MCF 10A (cell line): Measurements from ENCODE around the gene PPP4R2. TPM values are rescaled to one million over a fixed set of nuclear protein-coding genes. Genes with fewer than 3 reads are reported as not detected.

Experiments
- BruUV-seq: library from RNA; stranded (reverse); fragments of 400-500 nt; replicated peaks from 2 replicates; lab custom pipeline; 2021; lab: Mats Ljungman, UMichigan
- CTCF ChIA-PET: fragments of 300-600 bp; sonication (Branson Sonifier 250); formaldehyde crosslinking; extraction: SDS; loops from one replicate; lab custom pipeline; 2021; ENCODE audit warnings: antibody characterized with exemption, inconsistent platforms; lab: Yijun Ruan, JAX
- POLR2A ChIA-PET: fragments of 300-600, 350-650 bp; sonication (Branson Sonifier 250); formaldehyde crosslinking; extraction: SDS; loops from one replicate; lab custom pipeline; 2020; ENCODE audit warnings: antibody characterized with exemption, inconsistent platforms; lab: Yijun Ruan, JAX
- DNase-seq: peaks from one replicate; pipeline ENCODE4 v3.0.0-alpha.2; 2018; ENCODE audit not compliant: unreplicated experiment
- H3K27ac Mint-ChIP-seq: one replicate; pipeline ENCODE4 v1.8.0; 2022; ENCODE audit warnings: mild to moderate bottlenecking, low read depth, mixed read lengths; ENCODE audit not compliant: unreplicated experiment
- H3K27me3 Mint-ChIP-seq: one replicate; pipeline ENCODE4 v1.8.0; 2022; ENCODE audit warnings: mixed read lengths; ENCODE audit not compliant: insufficient read depth, unreplicated experiment
- H3K36me3 Mint-ChIP-seq: one replicate; pipeline ENCODE4 v1.8.0; 2022; ENCODE audit warnings: mild to moderate bottlenecking, moderate library complexity, mixed read lengths; ENCODE audit not compliant: insufficient read depth, unreplicated experiment
- H3K4me1 Mint-ChIP-seq: one replicate; pipeline ENCODE4 v1.8.0; 2022; ENCODE audit warnings: mixed read lengths; ENCODE audit not compliant: insufficient read depth, unreplicated experiment
- H3K4me3 Mint-ChIP-seq: one replicate; pipeline ENCODE4 v1.8.0; 2022; ENCODE audit warnings: mild to moderate bottlenecking, moderate library complexity, mixed read lengths; ENCODE audit not compliant: unreplicated experiment
- H3K9me3 Mint-ChIP-seq: one replicate; pipeline ENCODE4 v1.8.0; 2022; ENCODE audit warnings: mixed read lengths; ENCODE audit not compliant: unreplicated experiment
- CTCF ChIP-seq: fragments of 200-600 bp; IDR thresholded peaks from one replicate; pipeline ENCODE4 v1.8.0; 2022; ENCODE audit warnings: antibody characterized with exemption, mild to moderate bottlenecking; ENCODE audit not compliant: unreplicated experiment
- intact Hi-C: fragments of 100-400 bp; cut with micrococcal nuclease; formaldehyde crosslinking; loops from 2 replicates; pipeline ENCODE4 v1.14.1; 2022
- total RNA-seq: library from RNA; stranded (reverse); gene quantifications from 2 replicates; pipeline ENCODE4 v1.2.3, GENCODE V29; 2022

Gene PPP4R2
- total RNA-seq, 1 experiment from 2014 or later, result 105 TPM

- Mint-ChIP-seq H3K9me3 (no peaks in the 10 kb centered on the region), H3K27ac (no peak overlapping the region), H3K4me1 (peaks cover 6% of the 10 kb centered on the region), H3K4me3 (no peak overlapping the region), H3K36me3 (peaks cover 6% of the 10 kb centered on the region), H3K27me3 (no peaks in the 10 kb centered on the region)
- no TSS peak for BruUV-seq
- intact Hi-C loops, result no loop called here
- DNase-seq, result no peak
- CTCF ChIA-PET, result interaction anchor here (0.6 kb wide), 1 partner anchor 46 kb away, joined by 3 read pairs; no protein-coding TSS in a partner anchor
- POLR2A ChIA-PET, result no interaction called here
- no peak for TF ChIP-seq CTCF
These were observed 21.7 kb upstream of the PPP4R2 start for GRCh38 chr3:72974956-72975355.

- intact Hi-C loops, result no loop called here
- no peaks in the 10 kb centered on the region for H3K9me3 Mint-ChIP-seq
- H3K4me1 Mint-ChIP-seq, result peaks cover 6% of the 10 kb centered on the region
- peak; percentile 52 for DNase-seq
- no peaks in the 10 kb centered on the region for H3K27me3 Mint-ChIP-seq
- ChIA-PET POLR2A (interaction anchor here (0.7 kb wide), 1 partner anchor 21 kb away, joined by 3 read pairs; the partner anchor contains the start of gene PPP4R2), CTCF (interaction anchor here (0.6 to 1.2 kb wide), 3 partner anchors 65 to 89 kb away, joined by 3 read pairs; partner anchors contain the start of gene GXYLT2)
- H3K27ac Mint-ChIP-seq, result no peak overlapping the region
- TF ChIP-seq CTCF, result no peak
- no TSS peak for BruUV-seq
- H3K4me3 Mint-ChIP-seq, result no peak overlapping the region
- peaks cover 6% of the 10 kb centered on the region for H3K36me3 Mint-ChIP-seq
These were observed 20.3 kb upstream of the PPP4R2 start for GRCh38 chr3:72976281-72976741.

- no peak overlapping the region for H3K4me3 Mint-ChIP-seq
- POLR2A ChIA-PET, result interaction anchor here (0.7 kb wide), 1 partner anchor 18 kb away, joined by 3 read pairs; no protein-coding TSS in a partner anchor
- peaks cover 6% of the 10 kb centered on the region for H3K4me1 Mint-ChIP-seq
- TF ChIP-seq CTCF, result no peak
- no TSS peak for BruUV-seq
- DNase-seq, result peak; percentile 51
- no peaks in the 10 kb centered on the region for H3K9me3 Mint-ChIP-seq
- intact Hi-C loops, result no loop called here
- CTCF ChIA-PET, result interaction anchor here (0.8 kb wide), 1 partner anchor 16 kb away, joined by 3 read pairs; no protein-coding TSS in a partner anchor
- H3K27ac Mint-ChIP-seq, result no peak overlapping the region
- H3K36me3 Mint-ChIP-seq, result peaks cover under 1% of the 10 kb centered on the region
- no peaks in the 10 kb centered on the region for H3K27me3 Mint-ChIP-seq
These were observed 19.4 kb upstream of the PPP4R2 start for GRCh38 chr3:72977060-72977808.

GRCh38 chr3:72982609-72983366 is 13.8 kb upstream of the PPP4R2 start:
- ChIA-PET POLR2A (interaction anchor here (0.9 to 1.0 kb wide), 2 partner anchors 14 to 65 kb away, joined by 3 to 4 read pairs; partner anchors contain the start of gene PPP4R2), CTCF (interaction anchor here (0.6 to 1.6 kb wide), 5 partner anchors 14 to 118 kb away, joined by 3 to 4 read pairs (median 3); partner anchors contain the start of gene PPP4R2)
- no peaks in the 10 kb centered on the region for H3K27me3 Mint-ChIP-seq
- H3K9me3 Mint-ChIP-seq, result peaks cover 15% of the 10 kb centered on the region
- no peaks in the 10 kb centered on the region for H3K4me1 Mint-ChIP-seq
- intact Hi-C loops, result no loop called here
- H3K27ac Mint-ChIP-seq, result no peak overlapping the region
- TF ChIP-seq CTCF, result no peak
- H3K4me3 Mint-ChIP-seq, result no peak overlapping the region
- no peaks in the 10 kb centered on the region for H3K36me3 Mint-ChIP-seq
- no peak for DNase-seq
- no TSS peak for BruUV-seq
